Activated CD4-positive, alpha-beta memory T cell treated with anti-CD3 and anti-CD28 coated beads, Interleukin-2, amount 10 ng/mL, durations not matched to agents 7 days and 5 days (primary cell): ENCODE measurements around the gene SLC13A1. TPM values are rescaled to one million over a fixed set of nuclear protein-coding genes. Genes with fewer than 3 reads are reported as not detected.
"Not testable (repeated sequence)": the region's sequence is repeated elsewhere in the genome, so short reads cannot be mapped to it uniquely, and the experiment has no call there.

ENCODE experiments used
- CTCF ChIA-PET: fragments of 350-600 bp; sonication (Branson Sonifier 250); formaldehyde crosslinking; loops from one replicate; lab custom pipeline; 2021; ENCODE audit warnings: antibody characterized with exemption, inconsistent platforms; lab: Charles Lee
- POLR2A ChIA-PET: fragments of 350-600 bp; sonication (Branson Sonifier 250); formaldehyde crosslinking; loops from one replicate; lab custom pipeline; 2021; ENCODE audit warnings: antibody characterized with exemption; lab: Charles Lee
- DNase-seq: peaks from one replicate; pipeline ENCODE4 v3.0.0-alpha.2; 2020
- H3K27ac Mint-ChIP-seq: one replicate; pipeline ENCODE4 v1.8.0; 2021; ENCODE audit warnings: mild to moderate bottlenecking, mixed read lengths
- H3K27me3 Mint-ChIP-seq: one replicate; pipeline ENCODE4 v1.8.0; 2021; ENCODE audit warnings: mixed read lengths
- H3K36me3 Mint-ChIP-seq: one replicate; pipeline ENCODE4 v1.8.0; 2021; ENCODE audit warnings: low read depth, mixed read lengths
- H3K4me1 Mint-ChIP-seq: one replicate; pipeline ENCODE4 v1.8.0; 2021; ENCODE audit warnings: mixed read lengths
- H3K4me3 Mint-ChIP-seq: one replicate; pipeline ENCODE4 v1.8.0; 2021; ENCODE audit warnings: mild to moderate bottlenecking, mixed read lengths
- H3K9me3 Mint-ChIP-seq: one replicate; pipeline ENCODE4 v1.8.0; 2021; ENCODE audit warnings: mixed read lengths
- total RNA-seq, 2 experiments: library from RNA; stranded (reverse); gene quantifications; one replicate each; pipeline ENCODE4 v1.2.3, GENCODE V29; 2021

Gene SLC13A1
- total RNA-seq, result not detected

- Mint-ChIP-seq H3K36me3 (no peaks in the 10 kb centered on the region), H3K4me1 (no peaks in the 10 kb centered on the region), H3K27me3 (no peaks in the 10 kb centered on the region), H3K27ac (no peak within 1 kb of the TSS), H3K9me3 (peaks cover 2% of the 10 kb centered on the region), H3K4me3 (no peak within 1 kb of the TSS)
- POLR2A ChIA-PET, result no interaction called here
- CTCF ChIA-PET, result no interaction called here
- no peak for DNase-seq
These were observed at the start of gene SLC13A1 for GRCh38 chr7:123199883-123200282. Gene SLC13A1, minus strand, starts transcription at chr7:123199969. Its CDS starts 23 bp downstream, at chr7:123199946.

GRCh38 chr7:123244768-123245167 is 45.0 kb upstream of the SLC13A1 start:
- POLR2A ChIA-PET, result no interaction called here
- Mint-ChIP-seq H3K4me1 (no peaks in the 10 kb centered on the region), H3K27me3 (no peaks in the 10 kb centered on the region)

GRCh38 chr7:123242467-123243092 is 42.8 kb upstream of the SLC13A1 start:
- H3K9me3 Mint-ChIP-seq, result no peaks in the 10 kb centered on the region
- no peak overlapping the region for H3K27ac Mint-ChIP-seq
- H3K4me3 Mint-ChIP-seq, result no peak overlapping the region
- H3K36me3 Mint-ChIP-seq, result no peaks in the 10 kb centered on the region
- CTCF ChIA-PET, result no interaction called here
- H3K4me1 Mint-ChIP-seq, result no peaks in the 10 kb centered on the region
- DNase-seq, result no peak
- POLR2A ChIA-PET, result no interaction called here
- no peaks in the 10 kb centered on the region for H3K27me3 Mint-ChIP-seq

More at GRCh38 chr7:123244768-123245167, 45.0 kb upstream of the SLC13A1 start:
- CTCF ChIA-PET, result no interaction called here
- H3K36me3 Mint-ChIP-seq, result no peaks in the 10 kb centered on the region
- DNase-seq, result no peak
- no peak overlapping the region for H3K27ac Mint-ChIP-seq
- H3K9me3 Mint-ChIP-seq, result no peaks in the 10 kb centered on the region
- no peak overlapping the region for H3K4me3 Mint-ChIP-seq

- Mint-ChIP-seq H3K9me3 (no peaks in the 10 kb centered on the region), H3K4me1 (no peaks in the 10 kb centered on the region), H3K27me3 (no peaks in the 10 kb centered on the region), H3K4me3 (no peak overlapping the region), H3K36me3 (no peaks in the 10 kb centered on the region), H3K27ac (no peak overlapping the region)
- CTCF ChIA-PET, result no interaction called here
- POLR2A ChIA-PET, result no interaction called here
- DNase-seq, result no peak
These were observed 42.0 kb upstream of the SLC13A1 start for GRCh38 chr7:123241809-123242208.

GRCh38 chr7:123231021-123232000 is 31.5 kb upstream of the SLC13A1 start:
- Mint-ChIP-seq H3K9me3 (peaks cover 4% of the 10 kb centered on the region), H3K27me3 (no peaks in the 10 kb centered on the region), H3K4me1 (no peaks in the 10 kb centered on the region), H3K27ac (no peak overlapping the region), H3K36me3 (no peaks in the 10 kb centered on the region), H3K4me3 (no peak overlapping the region)
- POLR2A ChIA-PET, result no interaction called here
- CTCF ChIA-PET, result no interaction called here
- no peak for DNase-seq

- CTCF ChIA-PET, result no interaction called here
- Mint-ChIP-seq H3K4me1 (no peaks in the 10 kb centered on the region), H3K9me3 (peaks cover 4% of the 10 kb centered on the region), H3K36me3 (no peaks in the 10 kb centered on the region), H3K27me3 (no peaks in the 10 kb centered on the region), H3K27ac (no peak overlapping the region), H3K4me3 (no peak overlapping the region)
- no peak for DNase-seq
- POLR2A ChIA-PET, result no interaction called here
These were observed 30.8 kb upstream of the SLC13A1 start for GRCh38 chr7:123230603-123231002.

GRCh38 chr7:123230147-123230546 is 30.4 kb upstream of the SLC13A1 start:
- no peak overlapping the region for H3K27ac Mint-ChIP-seq
- no peak overlapping the region for H3K4me3 Mint-ChIP-seq
- H3K4me1 Mint-ChIP-seq, result no peaks in the 10 kb centered on the region
- H3K27me3 Mint-ChIP-seq, result no peaks in the 10 kb centered on the region
- CTCF ChIA-PET, result no interaction called here
- H3K36me3 Mint-ChIP-seq, result no peaks in the 10 kb centered on the region
- POLR2A ChIA-PET, result no interaction called here
- no peak for DNase-seq
- peaks cover 4% of the 10 kb centered on the region for H3K9me3 Mint-ChIP-seq

GRCh38 chr7:123229426-123229825 is 29.7 kb upstream of the SLC13A1 start:
- Mint-ChIP-seq H3K4me1 (no peaks in the 10 kb centered on the region), H3K27me3 (no peaks in the 10 kb centered on the region), H3K9me3 (peaks cover 4% of the 10 kb centered on the region), H3K36me3 (no peaks in the 10 kb centered on the region), H3K4me3 (no peak overlapping the region), H3K27ac (no peak overlapping the region)
- POLR2A ChIA-PET, result no interaction called here
- no peak for DNase-seq
- CTCF ChIA-PET, result no interaction called here

- POLR2A ChIA-PET, H3K27me3 Mint-ChIP-seq, H3K4me1 Mint-ChIP-seq, H3K4me3 Mint-ChIP-seq, DNase-seq, CTCF ChIA-PET, H3K36me3 Mint-ChIP-seq, H3K9me3 Mint-ChIP-seq, H3K27ac Mint-ChIP-seq: not testable (repeated sequence)
These were observed 27.9 kb upstream of the SLC13A1 start for GRCh38 chr7:123227666-123228065.

- Mint-ChIP-seq H3K9me3 (no peaks in the 10 kb centered on the region), H3K27me3 (no peaks in the 10 kb centered on the region), H3K36me3 (no peaks in the 10 kb centered on the region), H3K4me3 (no peak overlapping the region), H3K4me1 (no peaks in the 10 kb centered on the region), H3K27ac (no peak overlapping the region)
- ChIA-PET POLR2A (no interaction called here), CTCF (no interaction called here)
- no peak for DNase-seq
These were observed 20.6 kb upstream of the SLC13A1 start for GRCh38 chr7:123220396-123220795.

GRCh38 chr7:123218866-123219265 is 19.1 kb upstream of the SLC13A1 start:
- ChIA-PET POLR2A (no interaction called here), CTCF (no interaction called here)
- H3K9me3 Mint-ChIP-seq, result peaks cover 3% of the 10 kb centered on the region
- H3K4me1 Mint-ChIP-seq, result no peaks in the 10 kb centered on the region
- DNase-seq, result no peak
- H3K27me3 Mint-ChIP-seq, result no peaks in the 10 kb centered on the region
- no peaks in the 10 kb centered on the region for H3K36me3 Mint-ChIP-seq
- no peak overlapping the region for H3K27ac Mint-ChIP-seq
- no peak overlapping the region for H3K4me3 Mint-ChIP-seq

GRCh38 chr7:123216825-123217224 is 17.1 kb upstream of the SLC13A1 start:
- H3K27ac Mint-ChIP-seq, result no peak overlapping the region
- H3K36me3 Mint-ChIP-seq, result no peaks in the 10 kb centered on the region
- ChIA-PET CTCF (no interaction called here), POLR2A (no interaction called here)
- H3K27me3 Mint-ChIP-seq, result no peaks in the 10 kb centered on the region
- H3K9me3 Mint-ChIP-seq, result peaks cover 3% of the 10 kb centered on the region
- no peak overlapping the region for H3K4me3 Mint-ChIP-seq
- no peak for DNase-seq
- H3K4me1 Mint-ChIP-seq, result no peaks in the 10 kb centered on the region

- CTCF ChIA-PET, result no interaction called here
- H3K4me1 Mint-ChIP-seq, result no peaks in the 10 kb centered on the region
- H3K9me3 Mint-ChIP-seq, result peaks cover 3% of the 10 kb centered on the region
These were observed 15.6 kb upstream of the SLC13A1 start for GRCh38 chr7:123215350-123215749.

More at GRCh38 chr7:123215350-123215749, 15.6 kb upstream of the SLC13A1 start:
- H3K27me3 Mint-ChIP-seq, result no peaks in the 10 kb centered on the region
- no peak overlapping the region for H3K4me3 Mint-ChIP-seq
- POLR2A ChIA-PET, result no interaction called here
- H3K36me3 Mint-ChIP-seq, result no peaks in the 10 kb centered on the region
- DNase-seq, result no peak
- no peak overlapping the region for H3K27ac Mint-ChIP-seq
